Ecto neural progenitor cell (in vitro differentiated cells): ENCODE results near the gene RGPD5.
"Not testable (repeated sequence)": the region's sequence is repeated elsewhere in the genome, so short reads cannot be mapped to it uniquely, and the experiment has no call there.

Experiments
- DNase-seq: peaks from one replicate; pipeline ENCODE4 v3.0.0-alpha.2; 2018; ENCODE audit warnings: low spot score

RGPD5 gene

GRCh38 chr2:109893736-109894135, 99.6 kb downstream of the RGPD5 start:
- not testable (repeated sequence) for DNase-seq

- DNase-seq = not testable (repeated sequence)
Measured at GRCh38 chr2:109894141-109894540, 100.0 kb downstream of the RGPD5 start.

GRCh38 chr2:109895090-109895869, 101.2 kb downstream of the RGPD5 start:
- not testable (repeated sequence) for DNase-seq

- DNase-seq = not testable (repeated sequence)
Measured at GRCh38 chr2:109896212-109896611, 102.1 kb downstream of the RGPD5 start.

- not testable (repeated sequence) for DNase-seq
Measured at GRCh38 chr2:109897769-109898461, 103.8 kb downstream of the RGPD5 start.

GRCh38 chr2:109898462-109899336, 104.6 kb downstream of the RGPD5 start, which contains the start of gene LIMS3:
Gene LIMS3 (plus strand): TSS chr2:109898688. CDS start chr2:109898729, 41 bp downstream.
- not testable (repeated sequence) for DNase-seq

- DNase-seq = not testable (repeated sequence)
Measured at GRCh38 chr2:109905796-109906195, 111.7 kb downstream of the RGPD5 start.
